PFSK-1 (cell line): ENCODE data around the gene SH2D1B.

ENCODE experiments used
- FOXP2 ChIP-seq: optimal IDR thresholded peaks from 2 replicates; pipeline ENCODE3; 2011; ENCODE audit warnings: borderline replicate concordance, control low read depth, inconsistent platforms; ENCODE audit not compliant: insufficient read depth; ENCODE audit errors: extremely low read length, extremely low read depth
- POLR2AphosphoS5 ChIP-seq: IDR thresholded peaks from 2 replicates; pipeline ENCODE4 v1.6.1; 2012; ENCODE audit warnings: low read depth, mild to moderate bottlenecking, control low read depth, low read length, moderate library complexity
- SIN3A ChIP-seq: IDR thresholded peaks from 2 replicates; pipeline ENCODE4 v1.6.1; 2012; ENCODE audit warnings: mild to moderate bottlenecking, low read length, moderate library complexity, borderline replicate concordance; ENCODE audit not compliant: insufficient read depth
- TAF1 ChIP-seq: IDR thresholded peaks from 2 replicates; pipeline ENCODE4 v1.6.1; 2012; ENCODE audit warnings: low read length, control low read depth, borderline replicate concordance; ENCODE audit not compliant: insufficient read depth
- TF ChIP-seq, protein P1 (sequence below), 2 experiments: IDR thresholded peaks; 2 replicates each; pipeline versions ENCODE4 v1.6.1 to v1.8.0; 2011 to 2012; ENCODE audit warnings: low read depth in 2 of 2, low read length in 2 of 2, control low read depth in 1 of 2, inconsistent platforms in 1 of 2, mild to moderate bottlenecking in 1 of 2, moderate library complexity in 1 of 2; ENCODE audit not compliant: insufficient read depth in 1 of 2

DNA sequence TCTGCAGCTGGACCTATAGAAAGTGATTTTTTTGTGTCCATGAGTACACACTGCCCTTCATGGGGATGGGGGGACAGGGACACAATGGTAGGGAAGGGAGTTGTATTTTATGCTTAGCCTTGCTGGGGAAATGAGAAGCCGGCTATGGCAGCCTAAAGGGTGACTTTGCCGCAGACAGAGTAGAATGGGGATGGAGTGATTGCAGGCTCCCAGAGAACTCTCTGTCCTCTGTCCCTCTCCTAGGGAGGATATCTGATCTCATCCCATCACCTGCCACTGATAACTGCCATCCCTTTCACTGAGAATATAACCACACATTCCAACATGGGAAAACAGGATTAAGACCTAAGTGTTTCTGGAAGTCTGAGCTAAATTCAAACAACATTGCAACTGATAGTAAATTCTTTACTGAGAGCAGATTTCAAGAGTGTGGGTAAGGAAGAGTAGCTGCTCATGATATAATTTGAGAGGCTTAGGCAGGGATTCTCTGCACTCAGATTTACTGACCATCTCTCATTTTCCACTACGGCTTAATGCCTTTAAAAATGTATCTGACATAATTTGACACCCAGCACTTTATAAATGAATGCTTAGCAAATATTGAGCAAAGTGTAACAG lies 13.9 kb downstream of the SH2D1B start:
- TF ChIP-seq SIN3A (no peak), POLR2AphosphoS5 (no peak), TAF1 (no peak), FOXP2 (no peak)
- TF ChIP-seq, protein P1, sequence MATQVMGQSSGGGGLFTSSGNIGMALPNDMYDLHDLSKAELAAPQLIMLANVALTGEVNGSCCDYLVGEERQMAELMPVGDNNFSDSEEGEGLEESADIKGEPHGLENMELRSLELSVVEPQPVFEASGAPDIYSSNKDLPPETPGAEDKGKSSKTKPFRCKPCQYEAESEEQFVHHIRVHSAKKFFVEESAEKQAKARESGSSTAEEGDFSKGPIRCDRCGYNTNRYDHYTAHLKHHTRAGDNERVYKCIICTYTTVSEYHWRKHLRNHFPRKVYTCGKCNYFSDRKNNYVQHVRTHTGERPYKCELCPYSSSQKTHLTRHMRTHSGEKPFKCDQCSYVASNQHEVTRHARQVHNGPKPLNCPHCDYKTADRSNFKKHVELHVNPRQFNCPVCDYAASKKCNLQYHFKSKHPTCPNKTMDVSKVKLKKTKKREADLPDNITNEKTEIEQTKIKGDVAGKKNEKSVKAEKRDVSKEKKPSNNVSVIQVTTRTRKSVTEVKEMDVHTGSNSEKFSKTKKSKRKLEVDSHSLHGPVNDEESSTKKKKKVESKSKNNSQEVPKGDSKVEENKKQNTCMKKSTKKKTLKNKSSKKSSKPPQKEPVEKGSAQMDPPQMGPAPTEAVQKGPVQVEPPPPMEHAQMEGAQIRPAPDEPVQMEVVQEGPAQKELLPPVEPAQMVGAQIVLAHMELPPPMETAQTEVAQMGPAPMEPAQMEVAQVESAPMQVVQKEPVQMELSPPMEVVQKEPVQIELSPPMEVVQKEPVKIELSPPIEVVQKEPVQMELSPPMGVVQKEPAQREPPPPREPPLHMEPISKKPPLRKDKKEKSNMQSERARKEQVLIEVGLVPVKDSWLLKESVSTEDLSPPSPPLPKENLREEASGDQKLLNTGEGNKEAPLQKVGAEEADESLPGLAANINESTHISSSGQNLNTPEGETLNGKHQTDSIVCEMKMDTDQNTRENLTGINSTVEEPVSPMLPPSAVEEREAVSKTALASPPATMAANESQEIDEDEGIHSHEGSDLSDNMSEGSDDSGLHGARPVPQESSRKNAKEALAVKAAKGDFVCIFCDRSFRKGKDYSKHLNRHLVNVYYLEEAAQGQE (IDR thresholded peaks at IDR 0.05; ENCODE audit: insufficient read depth in 1 of 2, low read depth in 2 of 2, low read length in 2 of 2) = no peak
